ENCODE results near the gene RAB15. TPM values are rescaled to one million over a fixed set of nuclear protein-coding genes. Genes with fewer than 3 reads are reported as not detected.

RAB15 gene
- total RNA-seq, 1 donor from 2014 or later, result 25.0 TPM

DNA sequence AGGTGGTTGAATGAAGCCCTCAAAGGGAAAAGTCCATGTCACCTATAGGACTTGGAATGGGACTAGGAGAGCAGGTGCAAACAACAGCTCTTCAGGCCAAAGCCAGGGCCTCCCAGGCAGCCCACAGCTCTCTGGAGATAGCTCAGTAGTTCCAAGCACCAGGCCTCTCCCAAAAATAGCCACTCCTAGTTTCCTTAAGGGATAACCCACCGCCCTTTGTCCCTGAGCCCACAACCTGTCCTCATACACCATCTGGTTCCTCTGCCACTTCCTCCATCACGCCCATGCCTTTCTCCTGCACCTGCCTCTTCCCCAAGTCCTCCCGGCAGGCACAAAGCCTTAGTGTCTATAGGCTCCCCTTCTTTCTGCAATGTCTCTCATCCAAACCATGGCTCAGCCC lies 2.1 kb downstream of the RAB15 start:
- H3K36me3 Mint-ChIP-seq, result no peaks in the 10 kb centered on the region
- H3K4me1 Mint-ChIP-seq, result peaks cover 30% of the 10 kb centered on the region
- H3K9me3 Mint-ChIP-seq, result no peaks in the 10 kb centered on the region
- no peak for DNase-seq (ENCODE audit: low spot score in 2 of 2, unreplicated experiment in 2 of 2)
- no peaks in the 10 kb centered on the region for H3K27me3 Mint-ChIP-seq (ENCODE audit: low read depth)
- H3K4me3 Mint-ChIP-seq, result peak overlapping the region; percentile 75
- H3K27ac Mint-ChIP-seq, result peak overlapping the region; percentile 0
- TF ChIP-seq, protein P1, sequence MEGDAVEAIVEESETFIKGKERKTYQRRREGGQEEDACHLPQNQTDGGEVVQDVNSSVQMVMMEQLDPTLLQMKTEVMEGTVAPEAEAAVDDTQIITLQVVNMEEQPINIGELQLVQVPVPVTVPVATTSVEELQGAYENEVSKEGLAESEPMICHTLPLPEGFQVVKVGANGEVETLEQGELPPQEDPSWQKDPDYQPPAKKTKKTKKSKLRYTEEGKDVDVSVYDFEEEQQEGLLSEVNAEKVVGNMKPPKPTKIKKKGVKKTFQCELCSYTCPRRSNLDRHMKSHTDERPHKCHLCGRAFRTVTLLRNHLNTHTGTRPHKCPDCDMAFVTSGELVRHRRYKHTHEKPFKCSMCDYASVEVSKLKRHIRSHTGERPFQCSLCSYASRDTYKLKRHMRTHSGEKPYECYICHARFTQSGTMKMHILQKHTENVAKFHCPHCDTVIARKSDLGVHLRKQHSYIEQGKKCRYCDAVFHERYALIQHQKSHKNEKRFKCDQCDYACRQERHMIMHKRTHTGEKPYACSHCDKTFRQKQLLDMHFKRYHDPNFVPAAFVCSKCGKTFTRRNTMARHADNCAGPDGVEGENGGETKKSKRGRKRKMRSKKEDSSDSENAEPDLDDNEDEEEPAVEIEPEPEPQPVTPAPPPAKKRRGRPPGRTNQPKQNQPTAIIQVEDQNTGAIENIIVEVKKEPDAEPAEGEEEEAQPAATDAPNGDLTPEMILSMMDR (IDR thresholded peaks at IDR 0.05; ENCODE audit: unreplicated experiment), result no peak

DNA sequence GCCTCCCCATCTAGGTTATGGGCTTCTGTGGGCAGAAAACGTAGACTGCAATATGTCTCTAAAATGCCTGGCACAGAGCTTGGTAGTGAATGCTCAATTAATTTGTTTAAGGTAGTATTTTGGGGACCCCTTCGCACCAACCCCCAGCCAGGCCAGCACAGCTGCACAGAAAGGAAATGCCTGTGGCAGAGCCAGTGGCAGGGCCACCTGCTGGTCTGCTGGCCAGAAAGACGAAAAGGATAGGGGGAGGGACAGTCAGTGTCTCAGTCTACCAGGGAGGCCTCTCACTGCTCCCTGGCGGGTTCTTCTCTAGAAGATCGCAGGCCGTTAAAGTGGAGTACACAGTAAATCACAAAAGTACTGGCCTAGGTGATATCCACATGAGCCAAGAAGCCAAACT lies 3.5 kb downstream of the RAB15 start:
- H3K27me3 Mint-ChIP-seq (ENCODE audit: low read depth), result no peaks in the 10 kb centered on the region
- H3K4me3 Mint-ChIP-seq, result no peak overlapping the region

DNA sequence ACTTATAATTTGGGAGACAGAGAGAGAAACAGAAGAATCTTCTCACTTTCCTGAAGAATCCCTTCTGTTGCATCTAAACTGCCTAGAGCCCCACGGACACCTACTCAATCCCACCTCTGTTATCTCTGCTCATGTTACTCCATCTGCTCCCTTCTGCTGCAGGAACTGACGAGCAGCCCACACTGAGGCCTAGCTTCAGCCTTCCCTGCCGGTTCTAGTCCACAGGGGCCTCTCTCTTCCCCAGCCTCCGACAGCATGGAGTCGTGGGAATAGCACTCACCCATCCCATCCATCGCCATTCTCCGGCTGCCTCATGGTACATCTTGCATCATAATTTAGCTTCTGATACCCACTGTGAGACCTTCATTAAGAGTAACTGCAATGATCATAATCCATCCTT lies 4.0 kb downstream of the RAB15 start:
- no peaks in the 10 kb centered on the region for H3K27me3 Mint-ChIP-seq (ENCODE audit: low read depth)
- H3K4me1 Mint-ChIP-seq, result peaks cover 30% of the 10 kb centered on the region
- TF ChIP-seq, protein P1 (IDR thresholded peaks at IDR 0.05; ENCODE audit: unreplicated experiment), result no peak
- no peaks in the 10 kb centered on the region for H3K9me3 Mint-ChIP-seq
- H3K27ac Mint-ChIP-seq, result no peak overlapping the region
- no peak overlapping the region for H3K4me3 Mint-ChIP-seq
- H3K36me3 Mint-ChIP-seq, result peaks cover 3% of the 10 kb centered on the region
- no peak for DNase-seq (ENCODE audit: low spot score in 2 of 2, unreplicated experiment in 2 of 2)

More for the DNA sequence above, 3.5 kb downstream of the RAB15 start:
- no peak for DNase-seq (ENCODE audit: low spot score in 2 of 2, unreplicated experiment in 2 of 2)
- Mint-ChIP-seq H3K9me3 (no peaks in the 10 kb centered on the region), H3K36me3 (peaks cover 3% of the 10 kb centered on the region), H3K4me1 (peaks cover 30% of the 10 kb centered on the region), H3K27ac (no peak overlapping the region)
- TF ChIP-seq, protein P1 (IDR thresholded peaks at IDR 0.05; ENCODE audit: unreplicated experiment), result no peak

DNA sequence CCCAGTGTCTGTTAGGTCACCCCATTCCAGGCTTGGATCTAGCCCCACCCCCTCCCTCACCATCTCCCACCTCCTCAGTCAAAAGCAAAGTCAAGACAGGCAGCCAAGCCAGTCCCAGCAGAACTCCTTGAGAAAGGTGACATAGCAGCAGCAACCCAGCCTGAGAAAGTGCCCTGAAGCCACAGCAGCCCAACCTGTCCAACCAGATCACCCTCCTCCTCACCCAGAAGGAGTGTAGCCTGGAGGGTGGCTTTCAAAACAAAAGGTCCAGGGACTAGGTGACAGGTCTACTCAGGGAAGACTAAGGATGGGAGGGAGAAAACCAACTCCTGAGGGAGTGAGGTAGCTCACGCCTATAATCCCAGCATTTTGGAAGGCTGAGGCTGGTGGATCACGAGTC lies 5.2 kb downstream of the RAB15 start:
- Mint-ChIP-seq H3K4me3 (no peak overlapping the region), H3K4me1 (peaks cover 30% of the 10 kb centered on the region), H3K27ac (peak overlapping the region; percentile 83), H3K9me3 (no peaks in the 10 kb centered on the region), H3K36me3 (peaks cover 3% of the 10 kb centered on the region), H3K27me3 (ENCODE audit: low read depth) (no peaks in the 10 kb centered on the region)
- no peak for DNase-seq (ENCODE audit: low spot score in 2 of 2, unreplicated experiment in 2 of 2)
- TF ChIP-seq, protein P1 (IDR thresholded peaks at IDR 0.05; ENCODE audit: unreplicated experiment), result no peak

DNA sequence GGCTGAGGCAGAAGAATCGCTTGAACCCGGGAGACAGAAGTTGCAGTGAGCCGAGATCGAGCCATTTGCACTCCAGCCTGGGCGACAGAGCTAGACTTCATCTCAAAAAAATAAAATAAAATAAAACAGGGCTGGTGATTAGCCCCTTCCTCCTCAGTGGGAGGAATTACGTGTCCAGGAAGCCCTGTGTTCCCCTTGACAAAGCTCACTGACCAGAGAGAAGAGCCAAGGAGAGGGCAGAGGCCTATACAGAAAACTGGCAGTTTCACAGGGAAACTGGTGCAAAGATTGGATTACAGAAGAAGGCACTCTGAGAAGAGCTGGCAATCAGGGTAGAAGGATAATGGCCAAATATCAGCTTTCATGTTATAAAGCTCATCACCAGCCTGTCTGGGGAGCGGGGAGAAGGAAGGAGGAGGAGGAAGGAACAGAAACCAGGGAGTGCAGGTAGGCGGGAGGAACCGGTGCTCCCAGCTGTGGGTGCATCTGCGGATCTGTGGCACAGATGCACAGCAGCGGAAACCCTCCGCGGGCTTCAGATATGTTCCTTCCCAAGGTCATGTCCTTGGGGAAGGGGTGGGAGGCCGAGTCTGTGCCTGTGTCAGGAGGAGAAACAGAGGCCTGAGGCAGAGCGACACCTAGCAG lies 6.7 kb downstream of the RAB15 start:
- no peak for DNase-seq (ENCODE audit: low spot score in 2 of 2, unreplicated experiment in 2 of 2)
- Mint-ChIP-seq H3K4me1 (peaks cover 20% of the 10 kb centered on the region), H3K4me3 (no peak overlapping the region), H3K9me3 (no peaks in the 10 kb centered on the region), H3K36me3 (peaks cover 3% of the 10 kb centered on the region), H3K27me3 (ENCODE audit: low read depth) (no peaks in the 10 kb centered on the region), H3K27ac (no peak overlapping the region)
- TF ChIP-seq, protein P1 (IDR thresholded peaks at IDR 0.05; ENCODE audit: unreplicated experiment), result no peak

All from mesothelial cell of epicardium (in vitro differentiated cells).